Activated T-helper 1 cell treated with anti-CD3 and anti-CD28 coated beads, Interleukin-2, amount 50 U/mL, for 16 hours (primary cell): ENCODE measurements around the gene GSTK1.

Source experiments
- DNase-seq, 2 donors: peaks; one replicate each; pipeline ENCODE4 v3.0.0-alpha.2; 2020; ENCODE audit warnings: low read depth in 1 of 2, low spot score in 1 of 2

Gene GSTK1

GRCh38 chr7:143295870-143296269 is 32.6 kb downstream of the GSTK1 start:
- DNase-seq: no peak

GRCh38 chr7:143296686-143297085 is 33.4 kb downstream of the GSTK1 start:
- DNase-seq: no peak

GRCh38 chr7:143299346-143299745 is 36.1 kb downstream of the GSTK1 start:
- DNase-seq: no peak

GRCh38 chr7:143299840-143300239 is 36.6 kb downstream of the GSTK1 start:
- DNase-seq: peak; percentile 37 to 41

GRCh38 chr7:143300959-143301935 is 38.0 kb downstream of the GSTK1 start:
- DNase-seq: no peak

GRCh38 chr7:143303733-143304132 is 40.5 kb downstream of the GSTK1 start:
- DNase-seq: no peak

- no peak for DNase-seq
Observed at GRCh38 chr7:143304938-143305337, 41.7 kb downstream of the GSTK1 start.

- DNase-seq: peak; percentile 50
Observed at GRCh38 chr7:143305423-143306070, 42.3 kb downstream of the GSTK1 start.

- DNase-seq: no peak
Observed at GRCh38 chr7:143308632-143309031, 45.4 kb downstream of the GSTK1 start.

- no peak for DNase-seq
Observed at GRCh38 chr7:143314127-143314526, 50.9 kb downstream of the GSTK1 start.

- no peak for DNase-seq
Observed at GRCh38 chr7:143315776-143316175, 52.5 kb downstream of the GSTK1 start, which contains the start of gene CLCN1. Gene CLCN1 (plus strand): TSS chr7:143316111. CDS start chr7:143316213, 102 bp downstream.

- DNase-seq: no peak
Observed at GRCh38 chr7:143316492-143316891, 53.3 kb downstream of the GSTK1 start.

- DNase-seq: no peak
Observed at GRCh38 chr7:143318661-143319060, 55.4 kb downstream of the GSTK1 start.
